Muscle layer of colon (tissue), 2 donors: Measurements from ENCODE around the gene VWC2L.

Source experiments
- H3K27ac ChIP-seq: one replicate; pipeline ENCODE4 v1.7.0; 2013; ENCODE audit warnings: low read depth, mild to moderate bottlenecking, low read length, moderate library complexity
- H3K27me3 ChIP-seq, 2 donors: one replicate each; pipeline ENCODE4 v1.7.0; 2013; ENCODE audit warnings: low read length in 2 of 2, mild to moderate bottlenecking in 2 of 2; ENCODE audit not compliant: insufficient read depth in 2 of 2, control insufficient read depth in 1 of 2
- H3K36me3 ChIP-seq: one replicate; pipeline ENCODE4 v1.7.0; 2013; ENCODE audit warnings: mild to moderate bottlenecking, low read length; ENCODE audit not compliant: insufficient read depth
- H3K4me1 ChIP-seq: one replicate; pipeline ENCODE4 v1.7.0; 2013; ENCODE audit warnings: mild to moderate bottlenecking, low read length; ENCODE audit not compliant: insufficient read depth
- H3K4me3 ChIP-seq, 2 donors: one replicate each; pipeline ENCODE4 v1.7.0; 2013; ENCODE audit warnings: low read length in 2 of 2, low read depth in 1 of 2, mild to moderate bottlenecking in 1 of 2, moderate library complexity in 1 of 2
- H3K9ac ChIP-seq: one replicate; pipeline ENCODE4 v1.7.0; 2013; ENCODE audit warnings: low read length
- H3K9me3 ChIP-seq: one replicate; pipeline ENCODE4 v1.7.0; 2013; ENCODE audit warnings: mild to moderate bottlenecking, low read length
- donor health status: abdominal sarcoma.
- donor health status: Adenocarcinoma of cecum.

Gene VWC2L

GRCh38 chr2:214503568-214503967, 92.7 kb downstream of the VWC2L start:
- Histone ChIP-seq H3K4me3 (no peak overlapping the region), H3K27ac (no peak overlapping the region), H3K36me3 (no peaks in the 10 kb centered on the region), H3K4me1 (no peaks in the 10 kb centered on the region), H3K9ac (no peak overlapping the region), H3K9me3 (no peaks in the 10 kb centered on the region), H3K27me3 (no peaks in the 10 kb centered on the region)

DNA sequence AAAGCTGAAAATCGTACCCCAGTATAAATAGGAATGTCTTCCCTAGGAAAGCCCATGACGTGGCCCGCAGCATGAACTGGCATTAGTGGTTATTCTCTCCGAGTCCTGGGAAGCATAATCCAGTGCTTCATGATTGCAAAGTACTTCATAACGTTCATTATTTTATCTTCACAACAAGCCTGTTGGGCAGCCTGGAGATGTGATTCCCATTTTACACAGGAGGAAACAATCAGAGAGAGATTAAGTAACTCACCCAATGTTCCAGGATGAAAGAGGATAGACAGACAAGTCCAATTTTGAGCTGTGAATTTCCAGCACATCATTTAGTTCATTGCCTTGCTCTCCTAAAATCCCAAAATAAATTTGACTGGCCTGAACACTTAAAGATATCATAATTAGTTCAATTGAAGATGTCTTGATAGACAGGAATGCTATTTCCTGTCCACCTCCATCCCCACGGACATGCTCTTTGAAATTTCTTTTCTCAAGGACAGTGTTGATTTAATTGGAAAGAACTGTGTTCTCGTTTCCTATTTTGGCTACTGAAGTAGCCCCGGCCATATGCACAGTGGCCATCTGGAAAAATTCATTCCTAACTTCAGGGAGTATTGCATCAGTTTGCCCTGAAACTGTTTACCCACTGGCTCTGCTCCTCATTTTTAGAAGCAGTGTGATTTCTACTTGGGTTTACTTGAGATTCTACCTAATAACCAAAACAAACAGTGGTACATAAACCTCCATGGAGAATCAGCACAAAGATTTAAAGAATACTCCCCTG, 93.9 kb downstream of the VWC2L start:
- Histone ChIP-seq H3K4me1 (no peaks in the 10 kb centered on the region), H3K4me3 (no peak overlapping the region), H3K36me3 (no peaks in the 10 kb centered on the region), H3K9me3 (no peaks in the 10 kb centered on the region), H3K27ac (no peak overlapping the region), H3K27me3 (no peaks in the 10 kb centered on the region), H3K9ac (no peak overlapping the region)

DNA sequence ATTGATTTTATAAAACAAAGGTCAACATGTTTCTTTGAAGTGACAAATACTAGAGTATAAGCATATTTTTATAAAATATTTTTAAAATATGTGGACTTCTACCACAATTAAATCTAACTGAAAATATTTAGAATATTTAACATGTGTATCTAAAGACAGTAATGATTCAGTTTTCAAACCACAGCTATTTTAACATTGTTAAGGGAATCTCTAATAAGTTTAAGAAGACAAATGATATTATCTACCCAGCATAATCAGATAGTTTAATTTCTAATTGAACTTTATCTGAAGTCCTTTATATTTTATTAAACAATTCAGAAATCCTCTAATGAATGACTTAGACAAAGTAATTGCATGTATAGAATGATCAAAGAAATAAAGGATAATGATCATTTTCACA, 96.2 kb downstream of the VWC2L start:
- no peak overlapping the region for H3K4me3 ChIP-seq
- H3K9ac ChIP-seq, result no peak overlapping the region
- no peaks in the 10 kb centered on the region for H3K9me3 ChIP-seq
- no peak overlapping the region for H3K27ac ChIP-seq
- H3K27me3 ChIP-seq, result no peaks in the 10 kb centered on the region
- no peaks in the 10 kb centered on the region for H3K4me1 ChIP-seq
- H3K36me3 ChIP-seq, result no peaks in the 10 kb centered on the region

GRCh38 chr2:214514704-214515103, 103.8 kb downstream of the VWC2L start:
- Histone ChIP-seq H3K4me1 (no peaks in the 10 kb centered on the region), H3K27ac (no peak overlapping the region), H3K27me3 (no peaks in the 10 kb centered on the region), H3K4me3 (no peak overlapping the region), H3K9ac (no peak overlapping the region), H3K9me3 (no peaks in the 10 kb centered on the region), H3K36me3 (no peaks in the 10 kb centered on the region)

- no peak overlapping the region for H3K4me3 ChIP-seq
- H3K4me1 ChIP-seq, result no peaks in the 10 kb centered on the region
- no peaks in the 10 kb centered on the region for H3K27me3 ChIP-seq
- no peak overlapping the region for H3K27ac ChIP-seq
- H3K9ac ChIP-seq, result no peak overlapping the region
- H3K36me3 ChIP-seq, result no peaks in the 10 kb centered on the region
- no peaks in the 10 kb centered on the region for H3K9me3 ChIP-seq
These were observed 104.3 kb downstream of the VWC2L start for GRCh38 chr2:214515111-214515510.

- H3K36me3 ChIP-seq, result no peaks in the 10 kb centered on the region
- H3K9ac ChIP-seq, result no peak overlapping the region
- no peak overlapping the region for H3K27ac ChIP-seq
- H3K4me1 ChIP-seq, result no peaks in the 10 kb centered on the region
- H3K27me3 ChIP-seq, result no peaks in the 10 kb centered on the region
- no peaks in the 10 kb centered on the region for H3K9me3 ChIP-seq
- H3K4me3 ChIP-seq, result no peak overlapping the region
These were observed 108.5 kb downstream of the VWC2L start for GRCh38 chr2:214519258-214519818.

GRCh38 chr2:214529021-214529420, 118.2 kb downstream of the VWC2L start:
- Histone ChIP-seq H3K4me1 (no peaks in the 10 kb centered on the region), H3K27ac (no peak overlapping the region), H3K4me3 (no peak overlapping the region), H3K36me3 (no peaks in the 10 kb centered on the region), H3K27me3 (no peaks in the 10 kb centered on the region), H3K9ac (no peak overlapping the region), H3K9me3 (no peaks in the 10 kb centered on the region)

DNA sequence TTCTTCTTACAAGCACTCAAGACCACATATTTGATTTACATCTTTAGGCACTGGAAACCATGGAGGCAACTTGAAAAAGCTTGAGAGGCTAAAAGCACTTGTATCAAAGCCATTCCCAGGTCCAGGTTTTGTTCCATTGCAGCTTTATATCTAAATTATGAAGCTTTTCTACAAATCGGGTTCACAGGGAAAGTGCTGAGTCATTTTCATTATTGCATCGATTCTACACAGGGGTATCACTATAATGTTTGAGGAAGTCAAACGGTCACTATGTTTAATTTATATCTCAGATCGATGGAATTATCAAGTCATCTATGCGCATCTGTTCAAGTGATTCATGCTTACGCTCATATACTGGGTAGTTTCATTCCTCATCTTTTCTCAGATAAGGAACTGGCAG, 118.7 kb downstream of the VWC2L start:
- Histone ChIP-seq H3K27me3 (no peaks in the 10 kb centered on the region), H3K9me3 (no peaks in the 10 kb centered on the region), H3K36me3 (no peaks in the 10 kb centered on the region), H3K4me3 (no peak overlapping the region), H3K4me1 (no peaks in the 10 kb centered on the region), H3K9ac (no peak overlapping the region), H3K27ac (no peak overlapping the region)

DNA sequence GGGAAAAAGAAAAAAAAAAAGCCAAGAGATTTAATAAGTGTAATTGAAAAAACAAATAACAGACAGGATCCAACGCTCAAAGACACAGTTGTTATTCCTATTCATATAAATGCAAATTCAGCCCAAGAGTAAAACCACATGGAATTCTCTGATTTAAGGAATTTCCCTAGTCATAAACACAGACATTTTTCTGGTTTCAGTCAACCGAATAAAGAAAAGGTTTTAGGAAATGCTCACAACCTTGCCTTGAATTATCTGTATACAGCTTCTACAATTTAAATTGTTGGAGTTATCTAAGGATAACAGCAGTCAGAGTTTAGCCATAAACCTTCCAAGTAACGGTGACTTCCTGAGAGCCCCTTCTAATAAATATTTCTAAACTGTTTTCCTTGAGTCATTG, 122.7 kb downstream of the VWC2L start:
- Histone ChIP-seq H3K9ac (no peak overlapping the region), H3K27ac (no peak overlapping the region), H3K36me3 (no peaks in the 10 kb centered on the region), H3K9me3 (no peaks in the 10 kb centered on the region), H3K4me3 (no peak overlapping the region), H3K4me1 (no peaks in the 10 kb centered on the region), H3K27me3 (no peaks in the 10 kb centered on the region)

- Histone ChIP-seq H3K27ac (no peak overlapping the region), H3K4me1 (no peaks in the 10 kb centered on the region), H3K4me3 (no peak overlapping the region), H3K9me3 (no peaks in the 10 kb centered on the region), H3K36me3 (no peaks in the 10 kb centered on the region), H3K27me3 (no peaks in the 10 kb centered on the region), H3K9ac (no peak overlapping the region)
These were observed 125.8 kb downstream of the VWC2L start for GRCh38 chr2:214536625-214537024.

GRCh38 chr2:214537929-214538328, 127.1 kb downstream of the VWC2L start:
- H3K27me3 ChIP-seq, result no peaks in the 10 kb centered on the region
- H3K4me1 ChIP-seq, result no peaks in the 10 kb centered on the region
- no peaks in the 10 kb centered on the region for H3K36me3 ChIP-seq
- H3K9me3 ChIP-seq, result no peaks in the 10 kb centered on the region
- H3K9ac ChIP-seq, result no peak overlapping the region
- H3K27ac ChIP-seq, result no peak overlapping the region
- H3K4me3 ChIP-seq, result no peak overlapping the region

DNA sequence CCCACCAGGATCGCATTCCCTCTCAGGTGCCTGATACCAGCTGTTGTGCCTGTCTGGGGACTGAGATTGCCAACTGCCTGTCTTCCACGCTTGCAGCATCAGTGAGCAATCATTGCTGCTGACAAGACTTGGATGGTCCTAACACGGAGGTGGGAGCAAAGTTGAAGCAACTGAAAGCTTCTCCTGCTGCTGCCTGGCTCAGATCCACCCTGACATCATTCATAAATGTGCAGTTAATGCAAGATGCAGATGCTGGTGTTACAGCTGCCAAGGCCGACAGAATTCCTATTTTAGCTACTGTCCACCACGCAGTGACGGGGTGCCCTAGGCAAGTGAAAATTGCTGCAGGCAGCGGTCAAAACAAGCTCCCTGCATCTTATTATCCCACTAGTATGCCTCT, 131.4 kb downstream of the VWC2L start:
- Histone ChIP-seq H3K27ac (no peak overlapping the region), H3K9ac (no peak overlapping the region), H3K4me1 (no peaks in the 10 kb centered on the region), H3K36me3 (no peaks in the 10 kb centered on the region), H3K9me3 (no peaks in the 10 kb centered on the region), H3K4me3 (no peak overlapping the region), H3K27me3 (no peaks in the 10 kb centered on the region)
